Cardiac muscle cell (in vitro differentiated cells and primary cell): ENCODE measurements around the gene C8A. TPM values are rescaled to one million over a fixed set of nuclear protein-coding genes. Genes with fewer than 3 reads are reported as not detected.

Experiments
- DNase-seq, 2 donors: peaks; one replicate each; pipeline versions ENCODE4 v3.0.0 to v3.0.0-alpha.2; 2010 to 2017; ENCODE audit warnings: low read depth in 1 of 2, low spot score in 1 of 2
- H3K27ac ChIP-seq: fragments of 200-600 bp; sonication (generic); 2 replicates; pipeline ENCODE4 v1.5.1; 2016
- H3K27me3 ChIP-seq: fragments of 200-600 bp; sonication (generic); 2 replicates; pipeline ENCODE4 v1.6.0; 2016; ENCODE audit warnings: control low read depth
- H3K36me3 ChIP-seq: fragments of 200-600 bp; sonication (generic); 2 replicates; pipeline ENCODE4 v1.5.1; 2016; ENCODE audit warnings: control low read depth
- H3K4me1 ChIP-seq: fragments of 200-600 bp; sonication (generic); 2 replicates; pipeline ENCODE4 v1.8.1; 2017; ENCODE audit warnings: low read depth, mild to moderate bottlenecking, mixed run types
- H3K4me3 ChIP-seq: fragments of 200-600 bp; sonication (generic); 2 replicates; pipeline ENCODE4 v1.5.1; 2016; ENCODE audit warnings: mild to moderate bottlenecking
- H3K9me3 ChIP-seq: fragments of 200-600 bp; sonication (generic); 2 replicates; pipeline ENCODE4 v1.5.1; 2017; ENCODE audit warnings: low read depth, mild to moderate bottlenecking, control low read depth
- polyA plus RNA-seq: library from polyadenylated mRNA; unstranded; fragments of >200 nt; fragmentation: Nextera tagmentation; extraction: Ambion mirVana; gene quantifications from 2 replicates; pipeline ENCODE4 v1.2.1, GENCODE V29; 2016
- total RNA-seq: library from RNA; depleted of rRNA; stranded (reverse); fragments of >200 nt; gene quantifications from 2 replicates; pipeline ENCODE4 v1.2.3, GENCODE V29; 2016
- TF ChIP-seq, protein P1 (sequence below): IDR thresholded peaks from 2 replicates; pipeline ENCODE4 v1.5.1; 2012; ENCODE audit warnings: low read depth, mild to moderate bottlenecking, low read length

Gene C8A
- total and polyA plus RNA-seq, 2 experiments from 2014 or later, result not detected

DNA sequence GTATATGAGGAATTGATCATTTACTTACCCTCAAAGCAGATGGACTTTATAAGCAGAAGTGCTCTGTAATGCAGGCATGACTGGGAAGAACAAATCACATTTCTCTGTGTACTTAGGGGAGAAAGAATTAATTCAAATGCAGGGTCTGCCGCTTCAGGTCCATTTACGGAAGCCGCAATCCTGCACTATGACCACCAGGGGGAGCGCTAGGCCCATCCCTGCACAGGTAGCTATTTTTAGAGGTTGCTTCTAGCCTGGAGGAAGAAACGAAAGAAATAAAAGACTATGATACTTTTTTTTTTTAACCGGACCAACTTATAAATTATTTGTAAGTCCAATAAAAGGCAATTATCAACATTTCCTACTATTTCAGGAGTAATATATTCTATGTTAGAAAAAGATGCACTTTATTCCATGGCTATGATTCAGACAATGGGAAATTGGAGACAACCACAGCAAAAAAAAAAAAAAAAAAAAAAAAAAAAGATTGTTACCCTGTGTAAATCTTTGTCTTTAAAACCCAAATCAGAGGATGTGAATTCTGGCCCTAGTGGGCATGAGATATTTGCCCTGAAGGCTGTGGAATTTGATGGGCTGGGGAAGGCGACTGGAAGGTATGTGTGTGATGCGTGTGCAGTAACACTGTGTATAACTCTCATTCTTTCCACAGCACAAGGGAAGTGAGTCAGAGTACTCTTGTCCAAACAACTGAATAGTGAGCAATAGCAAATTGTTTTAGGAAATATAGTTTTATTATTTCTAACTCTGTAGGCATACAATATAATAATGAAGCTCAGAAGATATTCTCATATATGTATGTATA is 22.5 kb upstream of the C8A start:
- DNase-seq, result peak; percentile 81 to 93
- Histone ChIP-seq H3K27me3 (no peaks in the 10 kb centered on the region), H3K27ac (no peak overlapping the region), H3K9me3 (no peaks in the 10 kb centered on the region), H3K4me3 (no peak overlapping the region), H3K36me3 (no peaks in the 10 kb centered on the region), H3K4me1 (peaks cover 5% of the 10 kb centered on the region)
- TF ChIP-seq, protein P1, sequence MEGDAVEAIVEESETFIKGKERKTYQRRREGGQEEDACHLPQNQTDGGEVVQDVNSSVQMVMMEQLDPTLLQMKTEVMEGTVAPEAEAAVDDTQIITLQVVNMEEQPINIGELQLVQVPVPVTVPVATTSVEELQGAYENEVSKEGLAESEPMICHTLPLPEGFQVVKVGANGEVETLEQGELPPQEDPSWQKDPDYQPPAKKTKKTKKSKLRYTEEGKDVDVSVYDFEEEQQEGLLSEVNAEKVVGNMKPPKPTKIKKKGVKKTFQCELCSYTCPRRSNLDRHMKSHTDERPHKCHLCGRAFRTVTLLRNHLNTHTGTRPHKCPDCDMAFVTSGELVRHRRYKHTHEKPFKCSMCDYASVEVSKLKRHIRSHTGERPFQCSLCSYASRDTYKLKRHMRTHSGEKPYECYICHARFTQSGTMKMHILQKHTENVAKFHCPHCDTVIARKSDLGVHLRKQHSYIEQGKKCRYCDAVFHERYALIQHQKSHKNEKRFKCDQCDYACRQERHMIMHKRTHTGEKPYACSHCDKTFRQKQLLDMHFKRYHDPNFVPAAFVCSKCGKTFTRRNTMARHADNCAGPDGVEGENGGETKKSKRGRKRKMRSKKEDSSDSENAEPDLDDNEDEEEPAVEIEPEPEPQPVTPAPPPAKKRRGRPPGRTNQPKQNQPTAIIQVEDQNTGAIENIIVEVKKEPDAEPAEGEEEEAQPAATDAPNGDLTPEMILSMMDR, result peak; percentile 93

DNA sequence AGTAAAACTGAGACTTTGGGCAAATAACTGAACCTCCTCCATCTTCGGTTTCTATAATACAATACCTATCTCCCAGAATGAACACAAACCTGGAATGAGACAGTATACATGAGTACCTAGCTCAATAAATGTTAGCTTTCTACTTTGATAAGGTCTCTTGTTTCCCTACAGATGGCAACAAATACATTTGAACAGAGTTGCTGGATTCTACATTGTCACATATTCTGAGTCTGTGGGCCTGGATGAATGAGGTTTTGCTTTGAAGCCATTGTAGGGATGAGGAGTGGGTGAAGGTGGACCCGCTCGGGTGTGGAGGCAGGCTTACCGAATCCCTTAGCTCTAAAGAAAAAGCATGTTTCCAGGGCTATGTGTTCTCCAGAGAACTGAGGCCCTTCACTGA is 21.5 kb upstream of the C8A start:
- H3K27ac ChIP-seq, result no peak overlapping the region

DNA sequence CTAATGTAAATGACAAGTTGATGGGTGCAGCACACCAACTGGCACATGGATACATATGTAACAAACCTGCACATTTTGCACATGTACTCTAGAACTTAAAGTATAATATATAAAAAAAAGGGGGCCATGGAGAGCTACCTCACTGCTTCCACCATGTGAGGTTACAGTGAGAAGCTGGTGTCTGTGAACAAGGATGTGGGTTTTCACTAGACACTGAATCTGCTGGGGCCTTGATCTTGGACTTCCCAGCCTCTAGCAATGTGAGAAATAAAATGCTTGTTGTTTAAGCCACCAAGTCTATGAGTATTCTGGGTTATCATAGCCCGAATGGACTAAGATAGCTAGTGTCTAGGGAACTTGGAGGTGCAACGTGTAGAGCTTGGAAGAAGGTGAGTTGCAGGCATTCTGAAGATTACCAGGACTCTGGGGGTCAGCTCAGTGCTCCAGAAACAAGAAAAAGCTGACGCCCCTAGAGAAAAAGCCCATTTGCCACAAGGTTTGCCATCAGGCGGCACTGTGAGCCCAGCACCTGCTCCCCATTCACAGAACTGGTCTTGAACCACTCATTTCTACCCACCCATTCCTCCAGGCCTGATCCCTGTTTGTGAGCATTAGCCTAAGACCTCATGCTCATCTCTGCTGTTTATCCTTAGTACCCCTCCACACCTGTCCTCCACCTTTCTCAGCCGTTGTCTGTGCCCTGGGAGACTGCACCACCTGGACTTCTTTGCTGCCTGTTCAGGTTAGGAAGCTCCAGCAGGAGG is 20.3 kb upstream of the C8A start:
- no peak for DNase-seq
- H3K36me3 ChIP-seq, result no peaks in the 10 kb centered on the region
- H3K4me1 ChIP-seq, result peaks cover 5% of the 10 kb centered on the region
- TF ChIP-seq, protein P1, result no peak
- H3K27ac ChIP-seq, result no peak overlapping the region
- H3K4me3 ChIP-seq, result no peak overlapping the region
- no peaks in the 10 kb centered on the region for H3K9me3 ChIP-seq
- no peaks in the 10 kb centered on the region for H3K27me3 ChIP-seq

More for the DNA sequence above, 21.5 kb upstream of the C8A start:
- Histone ChIP-seq H3K4me1 (peaks cover 5% of the 10 kb centered on the region), H3K36me3 (no peaks in the 10 kb centered on the region), H3K27me3 (no peaks in the 10 kb centered on the region), H3K9me3 (no peaks in the 10 kb centered on the region), H3K4me3 (no peak overlapping the region)
- peak in 1 of 2 donors; percentile 7 for DNase-seq
- TF ChIP-seq, protein P1, result no peak

DNA sequence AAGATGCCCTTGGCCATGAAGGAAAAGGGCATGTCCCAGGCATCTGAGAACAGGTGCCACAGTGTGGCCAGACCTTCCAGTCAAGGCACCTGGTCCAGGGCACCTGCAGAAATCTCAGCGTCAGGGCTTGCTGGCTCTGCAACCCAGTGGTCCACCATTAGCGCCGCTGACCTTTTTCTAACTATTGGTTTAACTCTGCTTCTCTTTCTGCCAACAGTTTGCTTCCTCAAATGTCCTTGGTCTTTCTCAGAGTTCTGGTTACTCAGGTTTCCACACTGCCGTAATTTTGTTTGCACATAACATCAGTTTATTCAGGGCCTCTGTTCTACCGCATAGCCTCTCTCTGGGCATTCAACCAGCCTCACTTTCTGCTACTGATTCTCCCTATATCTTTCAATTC is 18.9 kb upstream of the C8A start:
- H3K27ac ChIP-seq, result no peak overlapping the region
- no peak overlapping the region for H3K4me3 ChIP-seq
- H3K4me1 ChIP-seq, result peaks cover 5% of the 10 kb centered on the region
- H3K36me3 ChIP-seq, result no peaks in the 10 kb centered on the region
- H3K9me3 ChIP-seq, result no peaks in the 10 kb centered on the region
- H3K27me3 ChIP-seq, result no peaks in the 10 kb centered on the region
- TF ChIP-seq, protein P1, result no peak
- no peak for DNase-seq

DNA sequence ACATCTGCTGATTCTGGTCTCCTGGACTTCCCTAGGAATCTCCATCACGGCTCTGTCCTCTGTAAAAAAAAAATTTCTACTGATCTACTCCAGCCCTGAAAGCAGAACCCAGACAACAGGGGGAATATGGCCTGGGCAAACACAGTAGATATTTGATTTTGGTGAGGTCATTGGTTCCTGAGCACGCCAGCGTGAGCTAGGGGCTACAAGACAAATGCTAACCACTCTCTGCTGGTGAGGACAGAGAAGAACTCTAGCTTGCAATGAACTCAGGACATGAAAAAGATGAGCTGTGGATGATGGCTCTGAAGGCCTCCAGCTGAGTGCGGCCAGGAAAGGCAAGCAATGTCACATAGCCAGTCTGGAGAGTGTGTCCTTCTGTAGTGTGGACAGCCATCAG is 18.2 kb upstream of the C8A start:
- Histone ChIP-seq H3K27me3 (no peaks in the 10 kb centered on the region), H3K4me1 (peaks cover 5% of the 10 kb centered on the region), H3K27ac (no peak overlapping the region), H3K36me3 (no peaks in the 10 kb centered on the region), H3K4me3 (no peak overlapping the region), H3K9me3 (no peaks in the 10 kb centered on the region)
- TF ChIP-seq, protein P1, result no peak
- no peak for DNase-seq
